ENCODE measurements around the gene IKZF2. TPM values are rescaled to one million over a fixed set of nuclear protein-coding genes. Genes with fewer than 3 reads are reported as not detected.

The IKZF2 gene
- total and polyA plus RNA-seq, 8 donors, result 0.56 to 19.8 (median 4.5) TPM

DNA sequence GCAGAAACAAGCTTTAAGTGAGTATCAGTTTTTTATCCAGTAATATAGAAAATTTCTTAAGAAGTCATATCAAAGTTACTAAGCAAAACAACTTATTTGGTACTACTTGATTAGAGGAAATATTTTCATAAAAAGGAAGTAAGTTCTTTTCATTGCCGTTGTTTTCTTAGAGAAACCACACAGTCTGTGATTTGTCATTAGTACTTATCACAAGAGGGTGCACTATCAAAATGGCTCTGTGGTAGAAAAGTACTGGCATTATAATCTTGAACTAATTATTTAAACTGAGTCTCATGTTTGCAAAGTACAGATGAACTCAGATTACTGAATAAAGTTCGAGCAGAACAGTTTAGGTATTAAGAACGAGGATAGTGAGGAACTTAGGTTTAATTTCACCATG is 93.4 kb downstream of the IKZF2 start:
- H3K27me3 ChIP-seq, result no peaks in the 10 kb centered on the region
- 41 to 62% (median 54%) methylated on average over 3 of the region's 3 CpGs for whole genome bisulfite sequencing, 5 donors
- no peaks in the 10 kb centered on the region for H3K4me1 ChIP-seq
- no peak for DNase-seq
- TF ChIP-seq POLR2A (IDR thresholded peaks at IDR 0.05), result no peak
- TF ChIP-seq CTCF (IDR thresholded peaks at IDR 0.05), result no peak
- TF ChIP-seq POLR2AphosphoS5 (IDR thresholded peaks at IDR 0.05), result no peak
- TF ChIP-seq EP300 (IDR thresholded peaks at IDR 0.05), result no peak
- H3K9me3 ChIP-seq, result no peaks in the 10 kb centered on the region
- no peak overlapping the region for H3K27ac ChIP-seq
- intact Hi-C loops (cut with DNase I; ENCODE audit: low total_unique reads), result no loop called here
- H3K4me3 ChIP-seq, result no peak overlapping the region
- H3K36me3 ChIP-seq, result peaks cover 0 to 3% (median 0%) of the 10 kb centered on the region in 4 donors

DNA sequence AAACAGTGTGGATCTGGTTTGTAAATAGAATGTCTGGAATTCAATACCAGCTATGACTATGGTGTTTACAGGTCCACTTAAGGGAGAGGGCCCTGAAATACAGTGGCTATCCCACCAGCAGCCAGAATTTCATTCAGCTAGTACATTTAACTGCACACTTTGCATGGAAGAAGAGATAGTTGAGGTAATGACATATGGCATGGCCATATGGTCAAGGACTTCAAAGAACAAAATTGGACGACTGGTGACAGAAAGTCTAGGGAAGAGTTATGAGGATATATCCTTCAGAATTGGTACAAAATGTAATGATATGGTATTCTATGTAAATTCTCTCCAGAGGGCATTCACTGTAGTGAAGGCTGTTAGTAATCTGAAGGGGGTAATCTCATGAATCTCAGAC is 105.0 kb downstream of the IKZF2 start:
- H3K36me3 ChIP-seq, result peaks cover 0 to 17% (median 11%) of the 10 kb centered on the region in 4 donors
- intact Hi-C loops (cut with DNase I; ENCODE audit: low total_unique reads), result no loop called here
- H3K9me3 ChIP-seq, result no peaks in the 10 kb centered on the region
- H3K27me3 ChIP-seq, result no peaks in the 10 kb centered on the region
- H3K4me3 ChIP-seq, result no peak overlapping the region
- H3K4me1 ChIP-seq, result no peaks in the 10 kb centered on the region
- TF ChIP-seq EP300 (IDR thresholded peaks at IDR 0.05) (no peak), CTCF (IDR thresholded peaks at IDR 0.05) (no peak), POLR2A (IDR thresholded peaks at IDR 0.05) (no peak), POLR2AphosphoS5 (IDR thresholded peaks at IDR 0.05) (no peak)
- no peak overlapping the region for H3K27ac ChIP-seq
- DNase-seq, result no peak
- WGBS, 5 donors, result 76 to 95% (median 92%) methylated on average over 1 of the region's 1 CpG

DNA sequence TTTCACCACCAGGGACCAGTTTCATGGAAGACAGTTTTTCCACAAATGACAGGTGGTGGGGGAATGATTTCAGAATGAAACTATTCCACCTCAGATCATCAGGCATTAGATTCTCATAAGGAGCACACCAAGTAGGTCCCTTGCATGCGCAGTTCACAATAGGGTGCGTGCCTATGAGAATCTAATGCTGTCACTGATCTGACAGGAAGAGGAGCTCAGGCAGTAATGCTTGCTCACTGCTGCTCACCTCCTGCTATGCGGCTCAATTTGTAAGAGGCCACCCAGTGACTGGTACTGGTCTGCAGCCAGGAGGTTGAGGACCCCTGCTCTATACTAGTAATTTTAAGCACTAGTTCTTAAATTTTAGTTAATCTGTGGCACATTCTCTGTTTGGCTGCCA is 107.8 kb downstream of the IKZF2 start:
- Histone ChIP-seq H3K4me1 (no peaks in the 10 kb centered on the region), H3K4me3 (no peak overlapping the region), H3K36me3 (peaks cover 0 to 17% (median 11%) of the 10 kb centered on the region in 4 donors), H3K9me3 (no peaks in the 10 kb centered on the region), H3K27me3 (no peaks in the 10 kb centered on the region), H3K27ac (no peak overlapping the region)
- DNase-seq, result no peak
- intact Hi-C loops (cut with DNase I; ENCODE audit: low total_unique reads), result no loop called here
- TF ChIP-seq POLR2AphosphoS5 (IDR thresholded peaks at IDR 0.05), result no peak
- no peak for TF ChIP-seq EP300 (IDR thresholded peaks at IDR 0.05)
- no peak for TF ChIP-seq CTCF (IDR thresholded peaks at IDR 0.05)
- no peak for TF ChIP-seq POLR2A (IDR thresholded peaks at IDR 0.05)
- 83 to 100% (median 95%) methylated on average over 3 of the region's 3 CpGs for WGBS, 5 donors

GRCh38 chr2:213042262-213042661 is 109.2 kb downstream of the IKZF2 start:
- Histone ChIP-seq H3K4me3 (no peak overlapping the region), H3K9me3 (no peaks in the 10 kb centered on the region), H3K4me1 (no peaks in the 10 kb centered on the region), H3K36me3 (peaks cover 0 to 15% (median 8%) of the 10 kb centered on the region in 4 donors), H3K27me3 (no peaks in the 10 kb centered on the region), H3K27ac (no peak overlapping the region)
- 40 to 66% (median 44%) methylated on average over 4 of the region's 4 CpGs for WGBS, 5 donors
- TF ChIP-seq POLR2A (IDR thresholded peaks at IDR 0.05), result no peak
- TF ChIP-seq POLR2AphosphoS5 (IDR thresholded peaks at IDR 0.05), result no peak
- TF ChIP-seq EP300 (IDR thresholded peaks at IDR 0.05), result no peak
- no peak for TF ChIP-seq CTCF (IDR thresholded peaks at IDR 0.05)
- no peak for DNase-seq
- intact Hi-C loops (cut with DNase I; ENCODE audit: low total_unique reads), result no loop called here
